COLO668 (cell line): ENCODE measurements around the gene CBLL1.

Source experiments
- DNase-seq: peaks from one replicate; lab custom pipeline; 2025; ENCODE audit not compliant: unreplicated experiment; lab: John Stamatoyannopoulos, UW

The CBLL1 gene

GRCh38 chr7:107809179-107809578 lies 65.2 kb downstream of the CBLL1 start:
- DNase-seq, result no peak

GRCh38 chr7:107810626-107811025 lies 66.7 kb downstream of the CBLL1 start:
- DNase-seq, result no peak
